Ishikawa (cell line): ENCODE measurements around the gene LYST.

ENCODE experiments used
- CEBPB ChIP-seq: IDR thresholded peaks from 2 replicates; pipeline ENCODE4 v1.6.1; 2012
- CREB1 ChIP-seq: IDR thresholded peaks from 2 replicates; pipeline ENCODE4 v1.6.1; 2012; ENCODE audit warnings: low read depth
- EGR1 ChIP-seq: IDR thresholded peaks from 2 replicates; pipeline ENCODE4 v1.6.1; 2012
- EP300 ChIP-seq: IDR thresholded peaks from 2 replicates; pipeline ENCODE4 v1.6.1; 2012; ENCODE audit warnings: borderline replicate concordance
- FOXM1 ChIP-seq: IDR thresholded peaks from 2 replicates; pipeline ENCODE4 v1.6.1; 2012; ENCODE audit warnings: low read depth, borderline replicate concordance
- NFIC ChIP-seq: IDR thresholded peaks from 2 replicates; pipeline ENCODE4 v1.6.1; 2012
- RAD21 ChIP-seq: IDR thresholded peaks from 2 replicates; pipeline ENCODE4 v1.6.1; 2012; ENCODE audit warnings: low read depth
- TAF1 ChIP-seq: IDR thresholded peaks from 2 replicates; pipeline ENCODE4 v1.6.1; 2012; ENCODE audit warnings: low read depth, mild to moderate bottlenecking
- TCF12 ChIP-seq: IDR thresholded peaks from 2 replicates; pipeline ENCODE4 v1.6.1; 2012; ENCODE audit warnings: low read depth
- TEAD4 ChIP-seq: IDR thresholded peaks from 2 replicates; pipeline ENCODE4 v1.6.1; 2012
- YY1 ChIP-seq: IDR thresholded peaks from 2 replicates; pipeline ENCODE4 v1.6.1; 2012; ENCODE audit warnings: low read depth
- ZBTB7A ChIP-seq: IDR thresholded peaks from 2 replicates; pipeline ENCODE4 v1.6.1; 2012; ENCODE audit warnings: low read depth
- TF ChIP-seq, protein P1 (sequence below): IDR thresholded peaks from 2 replicates; pipeline ENCODE4 v1.6.1; 2012
- TF ChIP-seq, protein P2 (sequence below): IDR thresholded peaks from 2 replicates; pipeline ENCODE4 v1.6.1; 2012; ENCODE audit warnings: low read depth, mild to moderate bottlenecking
- TF ChIP-seq, protein P3 (sequence below): IDR thresholded peaks from 2 replicates; pipeline ENCODE4 v1.6.1; 2012

Gene LYST

DNA sequence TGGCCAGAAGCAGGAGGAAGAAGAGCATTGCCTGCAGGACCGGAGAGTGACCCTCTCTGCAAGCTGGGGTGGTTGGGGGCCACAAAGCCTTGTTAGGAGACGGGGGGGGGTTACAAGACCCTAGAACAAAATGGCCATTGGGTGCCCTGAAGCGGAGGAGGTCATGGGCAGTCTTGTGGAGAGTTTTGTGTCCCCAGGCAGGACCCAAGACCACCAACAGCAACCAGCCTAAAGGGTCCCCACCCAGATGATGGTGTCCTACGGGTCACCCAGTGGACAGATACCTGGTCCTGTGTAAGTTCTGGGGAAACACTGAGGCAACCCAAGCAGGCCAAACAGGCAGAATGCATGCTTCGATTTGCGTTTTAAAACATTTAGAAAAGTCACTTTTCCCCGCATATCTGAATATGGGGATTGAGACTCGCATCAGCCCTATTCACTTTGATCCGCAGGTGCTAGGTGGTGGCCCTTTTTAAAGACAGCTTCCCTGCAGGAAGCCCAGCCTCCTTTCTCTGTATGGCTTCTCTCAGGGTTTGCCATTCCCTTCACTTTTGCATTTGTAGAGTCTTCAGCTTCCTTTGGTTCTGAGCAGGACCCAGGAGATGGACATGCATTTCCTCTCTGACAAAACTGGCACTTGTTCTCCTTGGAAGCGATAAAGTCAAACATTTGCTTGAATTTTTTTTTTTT lies 238.2 kb downstream of the LYST start:
- TF ChIP-seq, protein P1, sequence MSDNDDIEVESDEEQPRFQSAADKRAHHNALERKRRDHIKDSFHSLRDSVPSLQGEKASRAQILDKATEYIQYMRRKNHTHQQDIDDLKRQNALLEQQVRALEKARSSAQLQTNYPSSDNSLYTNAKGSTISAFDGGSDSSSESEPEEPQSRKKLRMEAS, result no peak
- TF ChIP-seq ZBTB7A, result no peak
- no peak for TF ChIP-seq CREB1

DNA sequence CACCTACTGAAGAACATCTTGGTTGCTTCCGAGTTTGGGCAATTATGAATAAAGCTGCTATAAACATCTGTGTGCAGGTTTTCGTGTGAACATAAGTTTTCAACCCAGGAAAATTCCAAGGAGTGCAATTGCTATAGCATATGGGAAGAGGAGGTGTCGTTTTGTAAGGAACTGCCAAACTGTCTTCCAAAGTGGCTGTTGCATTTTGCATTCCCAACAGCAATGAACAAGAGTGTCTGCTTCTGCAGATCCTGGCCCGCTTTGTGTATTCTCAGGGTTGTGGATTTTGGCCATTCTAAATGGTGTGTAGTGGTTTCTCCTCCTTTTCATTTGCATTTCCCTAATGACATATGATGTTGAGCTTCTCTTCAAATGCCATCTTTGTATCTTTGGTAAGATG lies 240.9 kb downstream of the LYST start:
- TF ChIP-seq NFIC, result no peak
- TF ChIP-seq TEAD4, result no peak
- no peak for TF ChIP-seq EP300
- no peak for TF ChIP-seq YY1
- no peak for TF ChIP-seq CREB1
- TF ChIP-seq ZBTB7A, result no peak
- no peak for TF ChIP-seq RAD21
- TF ChIP-seq, protein P1, result no peak
- TF ChIP-seq CEBPB, result no peak
- TF ChIP-seq TAF1, result no peak
- TF ChIP-seq EGR1, result no peak
- TF ChIP-seq, protein P2, sequence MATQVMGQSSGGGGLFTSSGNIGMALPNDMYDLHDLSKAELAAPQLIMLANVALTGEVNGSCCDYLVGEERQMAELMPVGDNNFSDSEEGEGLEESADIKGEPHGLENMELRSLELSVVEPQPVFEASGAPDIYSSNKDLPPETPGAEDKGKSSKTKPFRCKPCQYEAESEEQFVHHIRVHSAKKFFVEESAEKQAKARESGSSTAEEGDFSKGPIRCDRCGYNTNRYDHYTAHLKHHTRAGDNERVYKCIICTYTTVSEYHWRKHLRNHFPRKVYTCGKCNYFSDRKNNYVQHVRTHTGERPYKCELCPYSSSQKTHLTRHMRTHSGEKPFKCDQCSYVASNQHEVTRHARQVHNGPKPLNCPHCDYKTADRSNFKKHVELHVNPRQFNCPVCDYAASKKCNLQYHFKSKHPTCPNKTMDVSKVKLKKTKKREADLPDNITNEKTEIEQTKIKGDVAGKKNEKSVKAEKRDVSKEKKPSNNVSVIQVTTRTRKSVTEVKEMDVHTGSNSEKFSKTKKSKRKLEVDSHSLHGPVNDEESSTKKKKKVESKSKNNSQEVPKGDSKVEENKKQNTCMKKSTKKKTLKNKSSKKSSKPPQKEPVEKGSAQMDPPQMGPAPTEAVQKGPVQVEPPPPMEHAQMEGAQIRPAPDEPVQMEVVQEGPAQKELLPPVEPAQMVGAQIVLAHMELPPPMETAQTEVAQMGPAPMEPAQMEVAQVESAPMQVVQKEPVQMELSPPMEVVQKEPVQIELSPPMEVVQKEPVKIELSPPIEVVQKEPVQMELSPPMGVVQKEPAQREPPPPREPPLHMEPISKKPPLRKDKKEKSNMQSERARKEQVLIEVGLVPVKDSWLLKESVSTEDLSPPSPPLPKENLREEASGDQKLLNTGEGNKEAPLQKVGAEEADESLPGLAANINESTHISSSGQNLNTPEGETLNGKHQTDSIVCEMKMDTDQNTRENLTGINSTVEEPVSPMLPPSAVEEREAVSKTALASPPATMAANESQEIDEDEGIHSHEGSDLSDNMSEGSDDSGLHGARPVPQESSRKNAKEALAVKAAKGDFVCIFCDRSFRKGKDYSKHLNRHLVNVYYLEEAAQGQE, result no peak
- TF ChIP-seq, protein P3, sequence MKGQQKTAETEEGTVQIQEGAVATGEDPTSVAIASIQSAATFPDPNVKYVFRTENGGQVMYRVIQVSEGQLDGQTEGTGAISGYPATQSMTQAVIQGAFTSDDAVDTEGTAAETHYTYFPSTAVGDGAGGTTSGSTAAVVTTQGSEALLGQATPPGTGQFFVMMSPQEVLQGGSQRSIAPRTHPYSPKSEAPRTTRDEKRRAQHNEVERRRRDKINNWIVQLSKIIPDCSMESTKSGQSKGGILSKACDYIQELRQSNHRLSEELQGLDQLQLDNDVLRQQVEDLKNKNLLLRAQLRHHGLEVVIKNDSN, result no peak
- no peak for TF ChIP-seq TCF12
- no peak for TF ChIP-seq FOXM1

DNA sequence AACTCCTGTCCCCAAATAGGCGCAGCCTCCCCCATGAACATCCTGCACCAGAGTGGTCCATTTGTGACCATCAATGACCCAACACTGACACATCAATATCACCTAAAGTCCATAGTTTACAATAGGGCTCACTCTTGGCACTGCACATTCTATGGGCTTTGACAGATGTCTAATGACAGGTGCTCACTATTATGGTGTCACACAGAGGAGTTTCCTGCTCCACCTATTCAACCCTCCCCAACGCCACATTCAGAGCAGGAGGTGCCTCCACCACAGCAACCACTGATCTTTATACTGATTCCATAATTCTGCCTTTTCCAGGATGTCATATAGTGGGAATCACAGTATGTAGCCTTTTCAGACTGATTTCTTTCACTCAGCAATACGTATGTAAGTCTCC lies 241.4 kb downstream of the LYST start:
- TF ChIP-seq TEAD4 (no peak), EP300 (no peak), RAD21 (no peak), FOXM1 (no peak), NFIC (no peak), CREB1 (no peak), EGR1 (no peak)
- TF ChIP-seq, protein P2, result no peak

DNA sequence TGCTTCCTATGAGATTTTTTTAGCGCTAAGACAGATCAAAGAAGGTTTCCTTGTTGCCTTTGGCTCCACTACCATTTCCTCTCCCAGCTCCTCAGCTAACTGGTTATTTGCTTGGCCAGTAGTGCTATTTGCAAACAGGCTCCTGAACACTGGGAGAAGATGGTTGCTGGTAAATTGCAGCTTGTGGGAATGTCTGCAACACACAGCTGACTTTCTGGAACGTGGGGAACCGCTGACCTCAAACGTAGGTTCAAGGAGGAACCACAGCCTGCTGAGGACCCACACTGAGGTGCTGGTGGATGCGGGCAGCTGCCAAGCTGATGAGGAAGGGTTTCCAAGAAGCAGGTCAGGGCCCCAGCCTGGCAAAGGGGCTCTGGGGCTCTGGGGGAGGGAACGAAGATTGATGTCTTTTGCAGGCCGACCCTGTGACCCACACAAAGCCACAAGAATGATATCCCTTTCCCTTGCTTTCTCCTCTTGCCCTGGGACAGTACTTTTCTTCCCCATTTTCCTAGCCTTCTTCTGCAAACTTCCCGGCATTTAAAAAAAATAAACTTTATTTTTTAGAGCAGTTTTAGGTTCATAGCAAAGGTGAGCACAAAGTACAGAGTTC lies 241.9 kb downstream of the LYST start:
- TF ChIP-seq TEAD4 (no peak), FOXM1 (no peak), ZBTB7A (no peak), RAD21 (no peak), TCF12 (no peak), EGR1 (no peak), TAF1 (no peak), CEBPB (no peak), YY1 (no peak), CREB1 (no peak), NFIC (no peak), EP300 (no peak)
- TF ChIP-seq, protein P2, result no peak
- TF ChIP-seq, protein P3, result no peak
- TF ChIP-seq, protein P1, result no peak
